Measurements from ENCODE around the gene OR10W1. TPM values are rescaled to one million over a fixed set of nuclear protein-coding genes. Genes with fewer than 3 reads are reported as not detected.

OR10W1 gene
- total RNA-seq, 6 experiments from 2014 or later: not detected

DNA sequence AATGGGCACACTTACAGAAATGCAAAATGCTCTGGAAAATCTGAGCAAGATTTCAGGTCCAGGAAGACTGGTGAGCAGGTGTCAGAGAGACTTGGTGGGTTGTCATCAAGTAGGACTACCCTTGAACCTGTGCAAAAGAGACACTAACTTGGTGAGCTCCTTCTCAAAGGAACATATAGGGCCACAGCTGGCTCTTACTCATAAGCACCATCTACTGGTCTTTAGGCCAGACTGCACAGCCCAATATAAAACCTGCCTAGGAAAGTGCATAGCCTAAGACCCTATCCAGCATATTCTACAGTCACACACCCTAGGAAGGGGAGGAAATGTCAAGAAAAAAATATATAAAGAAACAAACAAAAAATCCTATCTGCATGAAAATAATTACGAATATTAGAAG lies 18.2 kb upstream of the OR10W1 start:
- WGBS (ENCODE audit: insufficient coverage, low coverage, low lambda C conversion rate, missing lambda C conversion rate): 9% methylated on average over 1 of the region's 1 CpG
- Histone ChIP-seq H3K4me1 (no peaks in the 10 kb centered on the region), H3K27me3 (no peaks in the 10 kb centered on the region), H3K27ac (no peak overlapping the region), H3K9me3 (no peaks in the 10 kb centered on the region), H3K36me3 (no peaks in the 10 kb centered on the region), H3K4me3 (no peak overlapping the region)
- ATAC-seq: peak; percentile 49 to 77 (median 68)
- intact Hi-C loops (cut with DNase I): no loop called here
- DNase-seq: no peak
- TF ChIP-seq, protein P1, sequence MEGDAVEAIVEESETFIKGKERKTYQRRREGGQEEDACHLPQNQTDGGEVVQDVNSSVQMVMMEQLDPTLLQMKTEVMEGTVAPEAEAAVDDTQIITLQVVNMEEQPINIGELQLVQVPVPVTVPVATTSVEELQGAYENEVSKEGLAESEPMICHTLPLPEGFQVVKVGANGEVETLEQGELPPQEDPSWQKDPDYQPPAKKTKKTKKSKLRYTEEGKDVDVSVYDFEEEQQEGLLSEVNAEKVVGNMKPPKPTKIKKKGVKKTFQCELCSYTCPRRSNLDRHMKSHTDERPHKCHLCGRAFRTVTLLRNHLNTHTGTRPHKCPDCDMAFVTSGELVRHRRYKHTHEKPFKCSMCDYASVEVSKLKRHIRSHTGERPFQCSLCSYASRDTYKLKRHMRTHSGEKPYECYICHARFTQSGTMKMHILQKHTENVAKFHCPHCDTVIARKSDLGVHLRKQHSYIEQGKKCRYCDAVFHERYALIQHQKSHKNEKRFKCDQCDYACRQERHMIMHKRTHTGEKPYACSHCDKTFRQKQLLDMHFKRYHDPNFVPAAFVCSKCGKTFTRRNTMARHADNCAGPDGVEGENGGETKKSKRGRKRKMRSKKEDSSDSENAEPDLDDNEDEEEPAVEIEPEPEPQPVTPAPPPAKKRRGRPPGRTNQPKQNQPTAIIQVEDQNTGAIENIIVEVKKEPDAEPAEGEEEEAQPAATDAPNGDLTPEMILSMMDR (IDR thresholded peaks at IDR 0.05): peak; percentile 29 to 47 (median 42)
- no peak for TF ChIP-seq POLR2A (IDR thresholded peaks at IDR 0.05)

GRCh38 chr11:58285483-58286040 lies 17.5 kb upstream of the OR10W1 start:
- Histone ChIP-seq H3K4me3 (no peak overlapping the region), H3K4me1 (no peaks in the 10 kb centered on the region), H3K36me3 (no peaks in the 10 kb centered on the region), H3K27ac (no peak overlapping the region), H3K27me3 (no peaks in the 10 kb centered on the region), H3K9me3 (no peaks in the 10 kb centered on the region)
- TF ChIP-seq POLR2A (IDR thresholded peaks at IDR 0.05): no peak
- TF ChIP-seq, protein P1 (IDR thresholded peaks at IDR 0.05): no peak
- intact Hi-C loops (cut with DNase I): no loop called here
- no peak for ATAC-seq
- DNase-seq: no peak
- WGBS (ENCODE audit: insufficient coverage, low coverage, low lambda C conversion rate, missing lambda C conversion rate): 42% methylated on average over 3 of the region's 5 CpGs

DNA sequence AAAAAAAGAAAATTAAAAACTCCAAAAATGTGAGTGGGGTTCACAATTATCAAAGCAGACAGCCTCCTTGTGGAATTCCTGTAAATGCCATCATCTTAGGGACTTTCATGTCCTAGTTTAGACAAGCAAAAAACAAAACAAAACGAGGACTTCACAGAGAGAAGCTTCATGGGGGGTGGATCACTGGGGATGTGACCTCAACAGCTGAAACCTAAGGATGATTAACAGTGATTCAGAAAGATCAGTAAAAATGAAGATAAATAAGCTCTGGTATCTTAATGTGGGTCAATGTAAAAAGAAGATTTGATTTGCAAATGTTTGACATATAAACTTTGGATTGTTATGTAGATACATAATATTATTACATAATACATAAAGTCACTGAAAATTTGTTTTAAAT lies 8.1 kb upstream of the OR10W1 start:
- TF ChIP-seq, protein P1 (IDR thresholded peaks at IDR 0.05): no peak
- no peak for TF ChIP-seq POLR2A (IDR thresholded peaks at IDR 0.05)
- 15% methylated on average over 1 of the region's 1 CpG for WGBS (ENCODE audit: insufficient coverage, low coverage, low lambda C conversion rate, missing lambda C conversion rate)
- no peak for DNase-seq
- H3K27me3 ChIP-seq: no peaks in the 10 kb centered on the region
- H3K4me3 ChIP-seq: no peak overlapping the region
- intact Hi-C loops (cut with DNase I): no loop called here
- ATAC-seq: no peak
- H3K4me1 ChIP-seq: no peaks in the 10 kb centered on the region
- H3K27ac ChIP-seq: no peak overlapping the region
- H3K36me3 ChIP-seq: no peaks in the 10 kb centered on the region
- H3K9me3 ChIP-seq: no peaks in the 10 kb centered on the region

DNA sequence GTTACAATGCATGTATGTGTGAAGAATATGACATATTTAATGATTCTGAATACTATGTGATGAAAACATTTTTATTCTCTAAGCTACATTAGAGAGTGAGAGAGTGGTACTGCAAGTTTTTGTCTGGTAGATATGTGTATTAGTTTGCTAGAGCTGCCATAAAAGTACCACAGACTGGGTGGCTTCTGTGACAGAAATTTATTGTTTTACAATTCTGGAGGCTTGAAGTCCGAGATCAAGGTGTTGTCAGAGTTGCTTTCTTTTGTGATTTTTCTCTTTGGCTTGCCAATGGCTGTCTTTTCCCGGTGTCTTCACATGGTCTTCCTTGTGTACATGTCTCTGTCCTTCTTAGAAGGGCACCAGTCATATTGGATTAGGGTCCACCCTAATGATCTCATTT lies 6.9 kb upstream of the OR10W1 start:
- no peak overlapping the region for H3K4me3 ChIP-seq
- H3K27me3 ChIP-seq: no peaks in the 10 kb centered on the region
- H3K27ac ChIP-seq: no peak overlapping the region
- no peaks in the 10 kb centered on the region for H3K9me3 ChIP-seq
- no peak for TF ChIP-seq POLR2A (IDR thresholded peaks at IDR 0.05)
- TF ChIP-seq, protein P1 (IDR thresholded peaks at IDR 0.05): no peak
- WGBS (ENCODE audit: insufficient coverage, low coverage, low lambda C conversion rate, missing lambda C conversion rate): 46% methylated on average over 2 of the region's 2 CpGs
- H3K4me1 ChIP-seq: no peaks in the 10 kb centered on the region
- no peaks in the 10 kb centered on the region for H3K36me3 ChIP-seq
- DNase-seq: no peak
- no peak for ATAC-seq
- intact Hi-C loops (cut with DNase I): no loop called here

GRCh38 chr11:58259983-58260382 lies 8.1 kb downstream of the OR10W1 start:
- Histone ChIP-seq H3K27me3 (no peaks in the 10 kb centered on the region), H3K27ac (no peak overlapping the region), H3K36me3 (no peaks in the 10 kb centered on the region), H3K9me3 (no peaks in the 10 kb centered on the region), H3K4me1 (no peaks in the 10 kb centered on the region), H3K4me3 (no peak overlapping the region)
- intact Hi-C loops (cut with DNase I): no loop called here
- no peak for ATAC-seq
- TF ChIP-seq, protein P1 (IDR thresholded peaks at IDR 0.05): no peak
- TF ChIP-seq POLR2A (IDR thresholded peaks at IDR 0.05): no peak
- DNase-seq: no peak
- 53% methylated on average over 2 of the region's 2 CpGs for WGBS (ENCODE audit: insufficient coverage, low coverage, low lambda C conversion rate, missing lambda C conversion rate)

Measured in right lobe of liver (tissue), 6 donors.